GM10266 (cell line): ENCODE data around the gene DDAH1.

Source experiments
- DNase-seq: peaks from one replicate; pipeline ENCODE4 v3.0.0; 2012; ENCODE audit errors: extremely low spot score
- TF ChIP-seq, protein P1 (sequence below): IDR thresholded peaks from 2 replicates; pipeline ENCODE4 v1.5.1; 2012; ENCODE audit warnings: mild to moderate bottlenecking, low read depth; ENCODE audit not compliant: control insufficient read depth, insufficient read depth; ENCODE audit errors: missing control alignments

Gene DDAH1

GRCh38 chr1:85368073-85368770, 96.7 kb downstream of the DDAH1 start:
- DNase-seq: no peak
- TF ChIP-seq, protein P1, sequence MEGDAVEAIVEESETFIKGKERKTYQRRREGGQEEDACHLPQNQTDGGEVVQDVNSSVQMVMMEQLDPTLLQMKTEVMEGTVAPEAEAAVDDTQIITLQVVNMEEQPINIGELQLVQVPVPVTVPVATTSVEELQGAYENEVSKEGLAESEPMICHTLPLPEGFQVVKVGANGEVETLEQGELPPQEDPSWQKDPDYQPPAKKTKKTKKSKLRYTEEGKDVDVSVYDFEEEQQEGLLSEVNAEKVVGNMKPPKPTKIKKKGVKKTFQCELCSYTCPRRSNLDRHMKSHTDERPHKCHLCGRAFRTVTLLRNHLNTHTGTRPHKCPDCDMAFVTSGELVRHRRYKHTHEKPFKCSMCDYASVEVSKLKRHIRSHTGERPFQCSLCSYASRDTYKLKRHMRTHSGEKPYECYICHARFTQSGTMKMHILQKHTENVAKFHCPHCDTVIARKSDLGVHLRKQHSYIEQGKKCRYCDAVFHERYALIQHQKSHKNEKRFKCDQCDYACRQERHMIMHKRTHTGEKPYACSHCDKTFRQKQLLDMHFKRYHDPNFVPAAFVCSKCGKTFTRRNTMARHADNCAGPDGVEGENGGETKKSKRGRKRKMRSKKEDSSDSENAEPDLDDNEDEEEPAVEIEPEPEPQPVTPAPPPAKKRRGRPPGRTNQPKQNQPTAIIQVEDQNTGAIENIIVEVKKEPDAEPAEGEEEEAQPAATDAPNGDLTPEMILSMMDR: no peak

DNA sequence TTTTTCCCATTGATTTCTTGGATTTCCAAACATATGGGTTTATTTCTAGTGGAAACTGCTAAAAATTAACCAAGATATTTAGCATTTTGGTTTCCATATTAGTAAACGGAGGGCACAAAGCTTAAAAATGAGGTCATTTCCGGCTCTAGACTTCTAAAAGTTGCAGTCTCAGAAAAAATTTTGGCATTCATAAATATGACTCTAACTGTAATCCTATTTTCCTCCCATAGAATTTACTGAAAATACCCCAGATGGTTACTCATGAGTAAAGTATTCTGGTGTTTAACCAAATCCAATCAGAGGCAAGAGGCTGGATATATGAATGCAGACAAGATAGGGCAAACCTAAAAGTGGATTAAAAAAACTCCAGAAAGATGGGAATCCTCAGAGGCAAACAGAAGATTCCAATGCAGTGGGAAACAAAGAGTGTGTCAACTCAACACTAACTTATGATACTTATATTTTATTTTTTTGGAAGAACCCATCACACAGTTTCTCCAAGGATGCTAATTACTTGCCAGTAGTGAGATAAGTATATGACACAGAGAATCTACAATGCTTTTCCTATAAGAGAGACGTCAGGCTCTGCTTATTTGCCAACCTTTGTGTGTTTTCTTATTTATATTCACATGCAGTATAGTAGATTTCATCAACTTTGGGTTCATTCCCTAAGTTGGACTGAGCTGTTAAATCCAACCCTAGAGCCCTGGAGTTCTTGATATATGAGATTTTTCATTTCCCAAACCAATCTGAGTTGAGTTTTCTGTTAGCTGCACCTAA, 98.4 kb downstream of the DDAH1 start:
- no peak for DNase-seq
- TF ChIP-seq, protein P1: no peak

- TF ChIP-seq, protein P1: no peak
- no peak for DNase-seq
These were observed 99.1 kb downstream of the DDAH1 start for GRCh38 chr1:85365851-85366250.

DNA sequence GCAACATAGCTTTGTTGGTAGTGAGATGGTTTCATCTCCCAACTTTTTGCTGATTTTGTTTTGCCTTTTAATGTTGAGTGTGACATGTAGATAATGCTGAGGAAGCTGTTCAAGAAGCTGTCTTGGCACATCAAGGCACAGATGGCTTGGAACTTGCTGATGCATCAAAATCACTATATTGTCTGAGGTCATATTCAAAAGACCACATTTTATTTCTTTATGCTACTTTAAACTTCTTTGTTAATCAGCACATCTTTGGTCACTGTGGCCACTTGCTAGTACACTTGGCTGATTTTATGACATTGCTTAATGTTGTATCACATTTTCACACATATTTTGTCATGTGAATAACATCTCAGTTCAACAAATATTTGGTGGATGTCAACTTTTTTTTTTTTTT, 101.4 kb downstream of the DDAH1 start:
- no peak for DNase-seq
- TF ChIP-seq, protein P1: no peak

DNA sequence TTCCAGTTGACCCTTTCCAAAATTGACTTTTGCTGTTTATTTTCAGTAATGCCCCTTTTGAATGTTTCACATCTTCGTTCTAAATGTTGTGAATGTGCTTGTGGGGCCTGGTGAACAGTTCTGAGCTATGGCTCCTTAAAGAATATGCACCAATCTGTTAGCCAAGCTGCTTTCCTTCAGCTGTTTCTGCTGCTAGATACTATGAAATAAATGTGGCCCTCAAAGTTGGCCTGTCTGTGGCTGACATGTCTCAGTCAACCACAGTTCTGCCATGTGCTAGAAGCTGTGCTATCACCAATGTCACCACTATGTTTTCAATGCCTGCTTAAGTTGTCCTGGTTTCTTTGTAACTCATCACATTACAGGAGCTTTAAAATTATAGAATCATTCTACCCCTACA, 101.9 kb downstream of the DDAH1 start:
- no peak for DNase-seq
- TF ChIP-seq, protein P1: no peak

DNA sequence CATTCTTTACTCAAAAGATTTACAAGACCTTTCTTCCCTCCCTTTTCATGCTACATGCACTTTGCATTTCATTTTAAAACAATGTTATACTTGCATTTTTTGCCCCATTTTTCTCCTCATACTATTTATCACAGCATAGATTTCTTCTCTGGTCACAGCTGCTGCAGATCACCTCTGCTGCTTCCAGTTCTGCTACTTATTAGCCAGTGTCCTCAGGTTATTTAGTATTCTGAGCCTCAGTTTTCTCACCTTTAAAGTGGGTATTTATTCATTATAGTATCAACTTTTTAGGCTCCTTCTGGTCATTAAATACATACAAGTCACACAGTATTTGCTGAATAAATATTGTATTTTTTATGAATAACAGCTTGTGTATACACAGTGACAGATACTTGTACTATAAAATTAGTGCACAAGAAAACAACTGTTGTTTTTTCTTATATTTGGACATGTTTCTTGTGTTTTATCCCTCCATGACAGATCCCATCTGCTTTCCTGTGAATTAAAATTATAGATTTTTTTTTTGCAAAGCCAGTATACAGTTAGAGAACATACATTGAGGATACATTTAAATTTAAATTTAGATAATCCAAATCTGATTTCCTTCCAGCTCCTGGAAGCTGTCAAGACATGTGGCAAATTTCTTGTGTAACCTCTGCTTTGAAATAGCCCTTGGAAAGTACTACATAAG, 103.2 kb downstream of the DDAH1 start:
- TF ChIP-seq, protein P1: no peak
- no peak for DNase-seq
